Stimulated activated naive B cell treated with anti-CD40 and anti-IgM and Interleukin-4, amounts not matched to agents 10 μg/mL and 1 μg/mL and 100 μg/mL, for 72 hours (primary cell): Measurements from ENCODE around the gene TMEM92.
"Not testable (repeated sequence)": the region's sequence is repeated elsewhere in the genome, so short reads cannot be mapped to it uniquely, and the experiment has no call there.

Source experiments
- ATAC-seq, 2 donors: fragments of 150-1000 bp; cut with Tn5 transposase; replicated peaks; 2 replicates each; pipeline ENCODE4 v1.10.0; 2021; ENCODE audit warnings: moderate library complexity in 1 of 2
- DNase-seq: peaks from one replicate; pipeline ENCODE4 v3.0.0; 2021
- H3K27ac Mint-ChIP-seq: one replicate; pipeline ENCODE4 v1.8.0; 2022; ENCODE audit warnings: mild to moderate bottlenecking, mixed read lengths
- H3K27me3 Mint-ChIP-seq, 2 donors: one replicate each; pipeline ENCODE4 v1.8.0; 2022; ENCODE audit warnings: mixed read lengths in 2 of 2
- H3K36me3 Mint-ChIP-seq, 2 donors: one replicate each; pipeline ENCODE4 v1.8.0; 2022; ENCODE audit warnings: mixed read lengths in 2 of 2, mild to moderate bottlenecking in 1 of 2
- H3K4me1 Mint-ChIP-seq, 2 donors: one replicate each; pipeline ENCODE4 v1.8.0; 2022; ENCODE audit warnings: mixed read lengths in 2 of 2, mild to moderate bottlenecking in 1 of 2
- H3K4me3 Mint-ChIP-seq, 2 donors: one replicate each; pipeline ENCODE4 v1.8.0; 2022; ENCODE audit warnings: mild to moderate bottlenecking in 2 of 2, mixed read lengths in 2 of 2, moderate library complexity in 1 of 2
- H3K9me3 Mint-ChIP-seq, 2 donors: one replicate each; pipeline ENCODE4 v1.8.0; 2022; ENCODE audit warnings: mixed read lengths in 2 of 2, mild to moderate bottlenecking in 1 of 2

TMEM92 gene

GRCh38 chr17:50311112-50311460, 36.8 kb downstream of the TMEM92 start:
- H3K36me3 Mint-ChIP-seq = peaks cover 0 to 2% of the 10 kb centered on the region in 2 donors
- H3K27me3 Mint-ChIP-seq = peaks cover 31 to 50% of the 10 kb centered on the region in 2 donors
- H3K9me3 Mint-ChIP-seq = no peaks in the 10 kb centered on the region
- H3K27ac Mint-ChIP-seq = no peak overlapping the region
- DNase-seq = no peak
- H3K4me1 Mint-ChIP-seq = peaks cover 9 to 21% of the 10 kb centered on the region in 2 donors
- peak; percentile 35 to 52 for ATAC-seq
- H3K4me3 Mint-ChIP-seq = no peak overlapping the region

- peaks cover 9 to 21% of the 10 kb centered on the region in 2 donors for H3K4me1 Mint-ChIP-seq
- peaks cover 0 to 2% of the 10 kb centered on the region in 2 donors for H3K36me3 Mint-ChIP-seq
- H3K27me3 Mint-ChIP-seq = peaks cover 31 to 47% of the 10 kb centered on the region in 2 donors
- no peak overlapping the region for H3K27ac Mint-ChIP-seq
- no peaks in the 10 kb centered on the region for H3K9me3 Mint-ChIP-seq
- no peak for DNase-seq
- peak; percentile 2 to 12 for ATAC-seq
- H3K4me3 Mint-ChIP-seq = no peak overlapping the region
Observed at GRCh38 chr17:50311483-50311882, 37.2 kb downstream of the TMEM92 start.

- peaks cover 9 to 21% of the 10 kb centered on the region in 2 donors for H3K4me1 Mint-ChIP-seq
- no peak overlapping the region for H3K27ac Mint-ChIP-seq
- H3K27me3 Mint-ChIP-seq = peaks cover 31 to 46% of the 10 kb centered on the region in 2 donors
- DNase-seq = no peak
- H3K36me3 Mint-ChIP-seq = peaks cover 0 to 2% of the 10 kb centered on the region in 2 donors
- no peak overlapping the region for H3K4me3 Mint-ChIP-seq
- ATAC-seq = no peak
- no peaks in the 10 kb centered on the region for H3K9me3 Mint-ChIP-seq
Observed at GRCh38 chr17:50312308-50312707, 38.0 kb downstream of the TMEM92 start.

- peaks cover 9 to 16% of the 10 kb centered on the region in 2 donors for H3K4me1 Mint-ChIP-seq
- H3K4me3 Mint-ChIP-seq = no peak overlapping the region
- no peak overlapping the region for H3K27ac Mint-ChIP-seq
- no peak for ATAC-seq
- no peak for DNase-seq
- no peaks in the 10 kb centered on the region for H3K9me3 Mint-ChIP-seq
- peaks cover 31 to 46% of the 10 kb centered on the region in 2 donors for H3K27me3 Mint-ChIP-seq
- H3K36me3 Mint-ChIP-seq = peaks cover 0 to 2% of the 10 kb centered on the region in 2 donors
Observed at GRCh38 chr17:50314456-50315011, 40.3 kb downstream of the TMEM92 start.

GRCh38 chr17:50316016-50316587, 41.8 kb downstream of the TMEM92 start:
- no peak for DNase-seq

GRCh38 chr17:50316660-50317059, 42.4 kb downstream of the TMEM92 start:
- H3K36me3 Mint-ChIP-seq, ATAC-seq: not testable (repeated sequence)

More at GRCh38 chr17:50316016-50316587, 41.8 kb downstream of the TMEM92 start:
- H3K27me3 Mint-ChIP-seq = peaks cover 22 to 35% of the 10 kb centered on the region in 2 donors
- no peaks in the 10 kb centered on the region for H3K9me3 Mint-ChIP-seq
- no peak for ATAC-seq
- no peak overlapping the region for H3K27ac Mint-ChIP-seq
- H3K4me3 Mint-ChIP-seq = no peak overlapping the region
- no peaks in the 10 kb centered on the region for H3K36me3 Mint-ChIP-seq
- peaks cover 2 to 3% of the 10 kb centered on the region in 2 donors for H3K4me1 Mint-ChIP-seq

GRCh38 chr17:50317121-50317520, 42.9 kb downstream of the TMEM92 start:
- no peak for DNase-seq
- H3K27me3 Mint-ChIP-seq = peaks cover 20 to 25% of the 10 kb centered on the region in 2 donors
- H3K9me3 Mint-ChIP-seq = no peaks in the 10 kb centered on the region
- no peak overlapping the region for H3K4me3 Mint-ChIP-seq
- H3K27ac Mint-ChIP-seq = no peak overlapping the region
- no peaks in the 10 kb centered on the region for H3K4me1 Mint-ChIP-seq
- H3K36me3 Mint-ChIP-seq = no peaks in the 10 kb centered on the region
- ATAC-seq = no peak

More at GRCh38 chr17:50316660-50317059, 42.4 kb downstream of the TMEM92 start:
- not testable (repeated sequence) for H3K4me3 Mint-ChIP-seq, H3K4me1 Mint-ChIP-seq, H3K9me3 Mint-ChIP-seq, DNase-seq, H3K27ac Mint-ChIP-seq
- H3K27me3 Mint-ChIP-seq = peaks cover 20 to 30% of the 10 kb centered on the region in 2 donors

- no peak overlapping the region for H3K4me3 Mint-ChIP-seq
- peaks cover 8 to 9% of the 10 kb centered on the region in 2 donors for H3K27me3 Mint-ChIP-seq
- H3K27ac Mint-ChIP-seq = no peak overlapping the region
- DNase-seq = no peak
- H3K9me3 Mint-ChIP-seq = no peaks in the 10 kb centered on the region
- ATAC-seq = no peak
- no peaks in the 10 kb centered on the region for H3K4me1 Mint-ChIP-seq
- H3K36me3 Mint-ChIP-seq = no peaks in the 10 kb centered on the region
Observed at GRCh38 chr17:50318501-50319285, 44.4 kb downstream of the TMEM92 start.

- Mint-ChIP-seq H3K4me3 (no peak overlapping the region), H3K27me3 (peaks cover 4 to 5% of the 10 kb centered on the region in 2 donors), H3K4me1 (no peaks in the 10 kb centered on the region), H3K27ac (no peak overlapping the region), H3K9me3 (no peaks in the 10 kb centered on the region), H3K36me3 (no peaks in the 10 kb centered on the region)
- no peak for DNase-seq
- no peak for ATAC-seq
Observed at GRCh38 chr17:50319306-50320004, 45.2 kb downstream of the TMEM92 start.

- no peaks in the 10 kb centered on the region for H3K27me3 Mint-ChIP-seq
- DNase-seq (no peak), ATAC-seq (no peak)
- H3K27ac Mint-ChIP-seq = no peak overlapping the region
- peaks cover 5% of the 10 kb centered on the region in 2 donors for H3K4me1 Mint-ChIP-seq
- H3K36me3 Mint-ChIP-seq = no peaks in the 10 kb centered on the region
- H3K9me3 Mint-ChIP-seq = no peaks in the 10 kb centered on the region
- no peak overlapping the region for H3K4me3 Mint-ChIP-seq
Observed at GRCh38 chr17:50322271-50322670, 48.0 kb downstream of the TMEM92 start.

- no peak for ATAC-seq
- no peak for DNase-seq
- no peak overlapping the region for H3K27ac Mint-ChIP-seq
- H3K9me3 Mint-ChIP-seq = no peaks in the 10 kb centered on the region
- H3K36me3 Mint-ChIP-seq = no peaks in the 10 kb centered on the region
- no peaks in the 10 kb centered on the region for H3K27me3 Mint-ChIP-seq
- peaks cover 5% of the 10 kb centered on the region in 2 donors for H3K4me1 Mint-ChIP-seq
- no peak overlapping the region for H3K4me3 Mint-ChIP-seq
Observed at GRCh38 chr17:50323060-50323459, 48.8 kb downstream of the TMEM92 start.

- DNase-seq (no peak), ATAC-seq (no peak)
- H3K9me3 Mint-ChIP-seq = no peaks in the 10 kb centered on the region
- H3K36me3 Mint-ChIP-seq = no peaks in the 10 kb centered on the region
- H3K4me3 Mint-ChIP-seq = no peak overlapping the region
- H3K27ac Mint-ChIP-seq = no peak overlapping the region
- H3K4me1 Mint-ChIP-seq = peaks cover 5% of the 10 kb centered on the region in 2 donors
- peaks cover 6 to 17% of the 10 kb centered on the region in 2 donors for H3K27me3 Mint-ChIP-seq
Observed at GRCh38 chr17:50325906-50326305, 51.6 kb downstream of the TMEM92 start.

- Mint-ChIP-seq H3K36me3 (no peaks in the 10 kb centered on the region), H3K4me1 (peaks cover 5 to 7% of the 10 kb centered on the region in 2 donors), H3K9me3 (no peaks in the 10 kb centered on the region), H3K27me3 (peaks cover 7 to 17% of the 10 kb centered on the region in 2 donors), H3K4me3 (no peak overlapping the region), H3K27ac (no peak overlapping the region)
- no peak for DNase-seq
- ATAC-seq = peak in 1 of 2 donors; percentile 44
Observed at GRCh38 chr17:50326831-50327364, 52.6 kb downstream of the TMEM92 start.
